Activated CD4-positive, CD25-positive, alpha-beta regulatory T cell treated with anti-CD3 and anti-CD28 coated beads, Interleukin-2, amount 50 U/mL, for 72 hours (primary cell): Measurements from ENCODE around the gene ROBO3.

Experiments used
- DNase-seq: peaks from one replicate; pipeline ENCODE4 v3.0.0; 2021

The ROBO3 gene

DNA sequence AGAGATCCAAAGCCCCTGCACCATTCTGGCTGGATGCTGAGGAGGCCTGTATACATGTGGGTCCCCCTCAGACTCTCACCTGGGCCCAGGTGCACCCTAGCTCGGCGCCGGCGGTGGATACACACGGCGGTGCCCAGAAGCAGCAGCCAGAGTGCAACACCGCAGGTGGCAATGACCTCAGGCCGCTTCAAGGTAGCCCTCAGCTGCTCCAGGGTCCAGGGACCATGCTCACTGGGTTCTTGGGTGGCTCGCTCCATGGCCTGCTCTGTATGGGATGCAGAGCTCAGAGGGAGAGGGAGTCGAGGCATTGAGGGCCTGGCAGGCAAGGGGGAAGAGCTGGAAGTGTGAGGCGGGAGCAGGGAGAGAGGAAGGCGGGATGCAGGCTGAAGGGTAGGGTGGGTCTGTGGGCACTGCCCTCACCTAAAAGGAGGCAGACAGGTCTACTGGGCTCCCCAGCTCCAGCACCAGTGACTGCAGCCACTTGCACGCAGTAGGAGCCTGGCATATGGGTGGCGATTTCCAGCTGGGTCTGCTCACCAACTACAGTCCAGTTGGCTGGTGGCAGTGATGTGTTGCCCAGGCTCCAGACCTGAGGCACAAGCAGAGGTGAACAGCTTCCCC, 28.7 kb downstream of the ROBO3 start:
- no peak for DNase-seq

DNA sequence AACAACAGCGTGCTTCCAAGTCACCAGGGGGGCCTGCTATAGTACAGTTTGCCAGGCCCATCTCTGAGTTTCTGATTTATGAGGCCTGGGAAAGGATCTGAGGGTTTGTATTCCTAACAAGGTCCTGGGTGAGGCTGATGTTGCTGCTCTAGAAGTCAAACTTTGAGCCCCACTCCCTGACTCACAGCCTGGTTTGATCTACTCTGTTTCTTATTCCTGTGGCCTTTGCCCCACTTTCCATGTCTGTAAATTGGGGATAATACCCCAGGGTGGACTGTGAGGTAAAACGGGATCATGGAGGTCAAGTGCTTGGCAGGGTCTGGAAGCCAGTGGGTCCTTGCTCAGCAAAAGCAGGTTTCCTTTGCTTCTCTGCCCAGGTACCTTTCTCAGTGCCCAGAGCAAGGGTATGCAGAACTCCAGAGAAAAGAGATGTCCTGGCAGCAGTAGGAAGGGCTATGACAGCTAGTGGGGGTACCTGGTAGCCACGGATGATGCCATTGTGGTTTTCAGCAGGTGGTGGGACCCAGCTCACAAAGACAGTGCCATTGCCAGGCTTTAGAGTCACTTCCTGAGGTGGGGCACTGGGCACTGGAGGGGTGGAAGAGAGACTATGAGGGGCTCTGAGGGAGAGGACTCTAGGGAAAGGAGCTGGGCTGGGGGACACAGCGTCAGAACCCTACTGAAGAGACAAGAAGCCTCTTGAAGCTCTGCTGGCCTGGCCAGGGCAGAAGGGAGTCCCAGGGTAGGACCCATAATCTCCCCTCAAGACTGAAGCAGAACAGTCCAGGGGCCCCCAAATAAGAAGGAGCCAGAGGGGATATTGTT, 29.6 kb downstream of the ROBO3 start:
- DNase-seq, result no peak

DNA sequence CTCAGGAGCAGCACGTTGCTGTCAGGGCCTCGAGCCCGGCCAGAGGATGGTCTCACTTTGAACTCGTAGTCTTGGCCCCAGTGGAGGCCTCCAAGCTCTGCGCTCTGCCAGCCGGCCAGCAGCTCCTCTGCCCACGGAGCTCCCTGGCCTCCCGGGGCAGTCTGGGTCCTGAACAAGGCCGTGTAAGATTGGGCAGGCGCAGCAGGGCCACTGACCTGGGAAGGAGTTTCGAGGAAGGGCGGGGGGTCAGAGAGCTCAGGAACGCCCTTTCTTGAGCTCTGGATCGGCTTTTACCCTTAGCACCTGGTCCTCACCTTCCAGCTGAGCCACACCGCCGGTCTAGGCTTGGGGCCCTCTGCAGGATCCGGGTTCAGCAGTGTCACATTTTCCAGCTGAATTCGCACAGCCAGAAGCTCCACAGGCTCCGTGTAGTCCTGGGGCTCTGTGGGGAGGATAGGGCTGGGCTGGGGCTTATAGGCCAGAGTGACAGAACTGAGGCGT, 30.3 kb downstream of the ROBO3 start:
- DNase-seq, result no peak

DNA sequence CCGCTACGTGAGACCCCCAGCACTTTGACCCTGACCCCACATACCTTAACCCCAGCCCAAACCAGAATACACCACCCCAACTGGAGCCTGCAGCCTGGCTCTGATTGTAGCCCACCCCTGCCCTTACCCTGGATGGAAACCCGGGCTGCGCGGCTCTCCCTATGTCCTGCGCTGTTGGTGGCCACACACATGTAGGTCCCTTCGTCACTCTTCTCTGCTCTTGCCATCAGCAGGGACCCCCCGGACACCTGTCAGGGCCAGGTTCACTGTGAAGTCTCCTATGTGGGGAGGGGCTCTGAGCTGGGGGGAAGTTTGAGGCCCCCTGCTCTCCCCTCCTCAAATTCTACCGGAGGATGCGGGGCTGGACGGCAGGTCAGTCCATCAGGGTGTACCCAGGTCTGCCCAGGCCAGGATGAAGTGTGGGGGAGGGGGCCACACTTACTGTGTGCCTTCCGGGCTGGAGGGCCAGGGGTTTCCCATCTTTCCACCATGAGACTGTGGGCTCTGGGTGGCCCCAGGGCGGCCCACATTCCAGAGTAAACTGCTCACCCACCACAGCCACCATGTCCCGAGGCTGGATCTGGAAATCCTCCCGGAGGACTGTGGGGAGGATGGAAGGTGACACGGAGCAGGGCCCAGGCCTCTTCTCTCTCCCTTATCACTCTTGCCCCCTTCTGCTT, 31.0 kb downstream of the ROBO3 start:
- DNase-seq, result no peak

DNA sequence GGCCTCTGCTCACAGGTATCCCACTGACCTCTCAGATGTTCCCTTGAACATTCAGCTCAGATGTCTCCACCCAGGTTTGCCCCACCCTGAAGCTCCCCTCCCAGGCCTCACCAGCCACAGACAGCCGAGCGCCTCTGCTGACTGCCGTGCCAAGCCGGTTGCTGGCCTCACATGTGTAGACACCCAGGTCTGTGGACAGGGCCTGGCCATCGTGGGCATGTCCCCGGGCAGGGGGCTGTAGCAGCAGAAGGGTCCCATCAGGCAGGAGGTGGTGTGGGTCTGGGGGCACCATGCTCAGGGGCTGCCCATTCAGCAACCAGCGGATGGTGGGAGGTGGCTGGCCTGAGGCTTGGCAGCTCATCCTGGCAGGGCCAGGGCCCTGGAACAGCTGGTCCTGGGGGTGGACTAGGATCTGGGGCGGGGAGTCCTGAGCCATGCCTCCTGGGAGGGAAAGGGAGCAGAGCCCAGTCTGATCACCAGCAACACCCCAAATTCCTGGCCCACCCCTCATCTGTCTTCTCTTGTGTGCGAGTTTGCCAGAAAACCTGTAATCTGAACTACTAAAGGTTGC, 31.7 kb downstream of the ROBO3 start:
- DNase-seq, result no peak

DNA sequence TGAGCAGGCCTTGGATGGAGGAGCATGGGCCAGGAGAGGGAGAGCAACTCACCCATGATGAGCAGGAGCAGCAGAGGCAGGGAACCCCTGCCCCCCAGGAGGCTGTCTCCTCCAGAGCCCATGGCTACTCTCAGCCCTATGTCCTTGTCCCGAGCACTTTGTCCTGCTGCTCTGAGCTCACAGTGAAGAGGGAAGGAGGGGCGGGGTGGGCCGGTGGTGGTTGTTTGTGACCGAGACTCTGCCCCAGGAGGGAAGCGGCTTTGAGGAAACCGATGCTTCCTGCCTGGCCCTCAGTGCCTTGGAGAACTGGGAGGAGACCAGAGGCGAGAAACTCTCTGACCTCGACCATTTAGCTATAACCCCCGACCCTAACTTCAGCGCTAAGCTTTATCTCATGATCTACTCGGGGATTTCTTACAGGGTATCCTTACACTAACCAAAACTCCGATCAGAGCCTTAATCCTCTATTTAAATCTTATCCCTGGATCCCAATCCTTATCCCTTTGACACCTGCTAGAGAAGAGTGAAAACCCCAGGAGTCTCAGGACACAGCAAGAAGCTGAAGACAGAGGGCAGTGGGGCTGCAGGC, 32.5 kb downstream of the ROBO3 start, which contains the start of gene ROBO4:
TSS of gene ROBO4 (minus strand) at position 192 of the 589 bp plus-strand sequence. CDS start at position 122, 70 bp downstream.
- no peak for DNase-seq

DNA sequence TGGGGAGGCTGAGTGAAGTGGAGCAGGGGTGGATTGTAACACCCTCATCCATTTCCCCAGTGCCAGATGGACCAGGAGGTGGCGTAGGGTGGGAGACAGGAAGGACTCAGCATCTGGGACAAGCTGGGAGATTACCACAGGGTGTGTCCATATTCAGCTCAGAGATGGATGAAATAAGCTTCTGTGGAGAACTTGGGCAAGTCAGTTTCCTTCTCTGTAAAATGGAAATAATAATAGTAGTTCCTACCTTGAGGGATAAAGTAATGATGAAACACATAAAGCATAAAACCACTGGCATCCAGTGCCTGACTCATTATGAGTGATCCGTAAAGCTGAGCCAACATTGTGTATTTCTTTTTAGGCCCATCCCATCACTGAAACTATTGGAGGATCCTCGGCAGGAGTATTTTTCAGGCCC, 33.0 kb downstream of the ROBO3 start:
- no peak for DNase-seq

DNA sequence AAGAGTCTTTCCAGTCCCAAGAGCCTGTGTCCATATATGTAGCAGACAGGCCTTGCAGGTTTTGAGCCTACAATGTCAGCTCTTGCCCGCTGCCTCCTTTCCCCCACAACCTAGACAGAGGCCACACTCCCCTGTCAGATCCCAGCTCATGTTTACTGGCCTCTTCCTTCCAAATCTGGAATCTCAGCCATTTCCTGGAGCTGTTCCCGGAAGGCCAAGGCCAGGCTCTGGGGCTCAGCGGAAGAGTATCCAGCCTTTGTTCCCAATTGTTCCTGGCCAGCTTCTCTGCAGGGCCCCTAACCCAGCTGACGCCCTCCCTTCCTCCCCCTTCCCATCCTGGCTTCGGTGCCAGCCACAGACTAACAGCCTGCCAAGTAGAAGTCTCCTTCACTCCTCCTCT, 33.5 kb downstream of the ROBO3 start:
- no peak for DNase-seq

DNA sequence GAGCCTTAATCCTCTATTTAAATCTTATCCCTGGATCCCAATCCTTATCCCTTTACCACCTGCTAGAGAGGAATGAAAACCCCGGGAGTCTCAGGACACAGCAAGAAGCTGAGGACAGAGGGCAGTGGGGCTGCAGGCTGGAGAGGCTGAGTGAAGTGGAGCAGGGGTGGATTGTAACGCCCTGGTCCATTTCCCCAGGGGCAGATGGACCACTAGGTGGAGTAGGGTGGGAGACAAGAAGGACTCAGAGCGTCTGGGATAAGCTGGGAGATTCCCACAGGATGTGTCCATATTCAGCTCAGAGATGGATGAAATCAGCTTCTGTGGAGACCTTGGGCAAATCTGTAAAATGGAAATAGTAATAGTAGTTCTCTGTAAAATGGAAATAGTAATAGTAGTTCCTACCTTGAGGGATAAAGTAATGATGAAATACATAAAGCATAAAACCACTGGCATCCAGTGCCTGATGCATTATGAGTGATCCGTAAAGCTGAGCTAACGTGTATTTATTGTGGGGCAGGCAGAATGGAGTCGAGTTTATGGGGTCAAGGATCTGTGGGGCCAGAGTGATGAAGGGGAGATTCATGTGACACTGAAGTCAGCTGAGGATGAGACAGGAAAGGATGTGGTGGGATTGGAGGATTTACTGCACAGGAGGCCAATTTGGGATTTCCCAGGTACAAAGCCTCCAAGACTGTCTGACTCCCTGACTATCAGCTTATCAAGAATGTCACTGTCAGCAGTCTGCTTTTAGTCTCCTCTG, 34.3 kb downstream of the ROBO3 start:
- DNase-seq, result no peak

DNA sequence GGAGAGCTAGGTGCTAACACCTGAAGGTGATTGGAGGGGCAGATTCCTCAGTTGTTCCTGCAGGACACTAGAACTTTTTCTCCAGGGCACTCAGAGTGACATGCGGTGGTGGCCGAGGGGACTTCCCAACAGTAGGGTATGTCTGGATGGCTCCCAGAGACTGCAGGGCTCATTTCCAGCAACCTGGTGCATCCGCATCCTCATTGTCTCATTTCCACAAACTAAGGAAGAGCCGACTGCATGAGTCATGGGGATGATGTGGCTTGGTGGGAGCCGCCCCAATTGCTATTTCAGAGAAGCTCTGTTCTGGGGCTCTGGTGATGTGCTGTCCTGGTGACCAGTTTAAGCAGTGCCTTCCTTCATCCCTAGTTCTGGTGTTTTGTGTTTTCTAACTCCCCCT, 35.2 kb downstream of the ROBO3 start:
- DNase-seq, result no peak

DNA sequence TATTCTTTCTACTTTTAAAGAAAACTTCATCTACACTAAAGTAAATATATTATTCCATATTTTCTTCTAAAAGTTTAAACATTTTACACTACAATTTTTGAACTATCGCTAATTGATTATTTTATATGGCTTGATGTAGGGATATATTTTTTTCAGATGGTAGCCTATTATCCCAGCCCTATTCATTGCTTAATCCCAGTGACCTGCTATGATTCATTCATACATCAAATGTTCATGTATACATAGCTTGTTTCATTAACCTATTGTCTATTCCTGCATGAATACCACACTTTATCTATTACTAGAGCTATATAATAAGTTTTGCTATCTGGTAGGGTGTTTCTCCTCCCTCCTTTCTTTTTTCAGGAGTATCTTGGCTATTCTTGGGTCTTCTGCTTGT, 37.4 kb downstream of the ROBO3 start:
- DNase-seq, result no peak

DNA sequence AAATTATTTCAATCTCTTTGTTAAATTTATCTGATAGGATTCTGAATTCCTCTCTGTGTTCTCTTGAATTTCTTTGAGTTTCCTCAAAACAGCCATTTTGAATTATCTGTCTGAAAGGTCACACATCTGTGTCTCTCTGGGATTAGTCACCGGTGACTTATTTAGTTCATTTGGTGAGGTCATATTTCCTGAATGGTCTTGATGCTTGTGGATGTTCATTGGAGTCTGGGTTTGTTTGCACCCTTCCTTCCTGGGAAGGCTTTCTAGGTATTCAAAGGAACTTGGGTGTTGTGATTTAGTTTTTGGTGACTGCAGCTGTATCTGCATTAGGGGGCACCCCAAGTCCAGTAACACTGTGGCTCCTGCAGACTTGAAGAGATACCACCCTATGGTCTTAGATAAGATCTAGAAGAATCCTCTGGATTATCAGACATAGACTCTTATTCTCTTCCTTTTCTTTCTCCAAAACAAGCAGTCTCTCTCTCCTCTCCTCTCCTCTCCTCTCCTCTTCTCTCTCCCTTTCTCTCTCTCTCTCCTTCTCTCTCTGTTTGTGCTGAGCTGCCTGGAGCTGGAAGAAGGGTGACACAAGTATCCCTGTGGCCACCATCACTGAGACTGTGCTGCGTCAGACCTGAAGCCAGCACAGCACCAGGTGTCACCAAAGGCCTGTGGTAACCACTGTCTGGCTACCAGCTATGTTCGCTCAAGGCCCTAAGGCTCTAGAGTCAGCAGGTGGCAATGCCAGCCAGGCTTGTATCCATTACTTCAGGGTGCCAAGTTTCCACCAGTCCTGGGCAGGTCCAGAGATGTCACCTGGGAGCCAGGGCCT, 50.5 kb downstream of the ROBO3 start:
- DNase-seq, result no peak

DNA sequence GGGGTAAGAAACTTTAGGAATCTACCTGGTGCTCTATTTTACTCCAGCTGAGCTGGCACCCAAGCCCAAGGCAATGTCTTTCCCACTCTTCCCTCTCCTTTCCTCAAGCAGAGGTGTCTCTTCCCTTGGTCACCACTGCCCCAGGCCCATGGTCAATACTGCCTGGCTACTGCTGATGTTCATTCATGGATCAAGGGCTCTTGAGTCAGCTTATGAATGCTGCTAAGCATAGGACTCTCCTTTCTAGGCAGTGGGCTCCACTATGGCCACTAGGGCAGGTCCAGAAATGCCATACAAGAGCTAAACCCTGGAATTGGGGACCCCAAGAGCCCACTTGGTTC, 51.1 kb downstream of the ROBO3 start:
- DNase-seq, result no peak

DNA sequence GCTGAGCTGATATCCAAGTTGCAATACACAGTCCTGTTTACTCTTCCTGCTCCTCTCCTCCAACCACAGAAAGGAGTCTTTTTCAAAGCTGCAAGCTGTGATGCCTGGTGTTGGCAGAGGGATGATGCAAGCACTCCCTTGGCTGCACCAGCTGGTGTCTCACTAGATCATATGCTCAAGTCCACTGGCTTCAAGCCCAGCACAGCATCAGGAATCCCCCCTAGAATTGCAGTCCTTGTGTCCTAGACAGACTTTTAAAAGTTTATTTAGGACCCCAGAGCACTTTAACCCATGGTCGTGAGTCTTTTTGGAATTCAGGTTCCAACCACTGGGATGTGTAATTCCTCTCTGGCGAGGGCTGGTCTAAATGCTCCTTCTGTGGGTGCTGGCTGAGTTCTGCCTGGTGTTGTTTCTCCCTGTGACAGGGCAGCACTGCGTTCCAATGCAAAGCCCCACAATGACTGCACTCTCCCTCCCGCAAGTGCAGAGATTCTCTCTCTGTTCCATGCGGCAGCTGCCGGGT, 51.9 kb downstream of the ROBO3 start:
- DNase-seq, result no peak

DNA sequence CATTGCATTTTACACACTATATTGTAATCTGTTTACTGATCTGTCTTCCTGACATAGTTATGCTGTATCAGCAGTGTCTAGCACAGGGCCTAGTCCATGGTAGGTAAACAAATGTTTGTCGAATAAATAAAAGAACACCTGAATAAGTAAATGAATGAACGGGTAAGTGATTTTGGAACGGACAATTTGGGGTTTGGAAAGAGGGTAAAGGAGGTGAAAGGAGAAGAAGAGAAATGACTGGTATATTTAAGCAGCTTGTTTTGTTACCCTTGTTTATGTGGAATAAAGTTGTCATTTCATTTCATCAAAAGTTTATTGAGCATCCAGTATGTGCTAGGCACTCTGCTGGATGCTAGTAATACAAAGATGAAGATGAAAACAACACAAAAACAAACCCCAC, 53.7 kb downstream of the ROBO3 start, which contains the start of gene HEPN1:
TSS of gene HEPN1 (plus strand) at position 301 of the 400 bp plus-strand sequence.
- DNase-seq, result no peak

DNA sequence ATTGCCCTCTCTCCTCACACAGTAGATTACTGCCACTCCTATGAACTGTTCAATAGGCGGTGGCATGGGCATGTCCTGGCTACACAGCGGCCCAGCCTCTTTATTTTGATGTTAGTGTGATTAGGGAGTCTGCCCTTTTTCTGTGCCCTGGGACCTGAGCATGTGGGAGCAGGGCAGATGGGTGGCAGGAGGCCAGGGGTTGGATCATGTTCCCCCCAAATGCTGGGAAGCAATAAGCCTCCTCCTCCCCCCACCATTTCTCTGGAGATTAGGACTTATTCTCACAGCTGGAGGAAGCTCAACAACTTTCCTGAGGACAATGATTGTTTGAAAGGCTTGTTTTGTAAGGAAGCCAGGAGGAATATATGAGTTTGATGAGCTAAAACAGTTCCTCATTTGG, 54.7 kb downstream of the ROBO3 start:
- no peak for DNase-seq

DNA sequence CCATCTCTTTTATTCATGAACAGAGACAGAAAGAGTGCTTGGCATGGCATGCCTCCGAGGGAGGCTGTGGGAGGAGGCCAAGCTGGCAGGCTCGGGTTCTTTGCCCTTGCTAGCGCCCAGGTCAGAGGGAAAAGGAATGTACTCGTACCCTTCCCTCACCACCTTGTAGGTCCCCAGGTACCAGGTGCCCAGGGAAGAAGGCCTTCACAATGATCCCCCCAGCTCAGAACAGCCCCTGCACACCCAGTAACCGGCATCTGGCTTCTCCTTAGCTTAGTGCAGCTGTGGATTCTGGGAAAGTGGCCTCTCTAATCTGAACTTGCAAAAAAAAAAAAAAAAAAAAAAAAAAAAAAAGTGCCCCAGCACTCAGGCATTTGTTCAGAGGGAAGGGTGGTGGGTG, 55.1 kb downstream of the ROBO3 start:
- DNase-seq, result no peak

DNA sequence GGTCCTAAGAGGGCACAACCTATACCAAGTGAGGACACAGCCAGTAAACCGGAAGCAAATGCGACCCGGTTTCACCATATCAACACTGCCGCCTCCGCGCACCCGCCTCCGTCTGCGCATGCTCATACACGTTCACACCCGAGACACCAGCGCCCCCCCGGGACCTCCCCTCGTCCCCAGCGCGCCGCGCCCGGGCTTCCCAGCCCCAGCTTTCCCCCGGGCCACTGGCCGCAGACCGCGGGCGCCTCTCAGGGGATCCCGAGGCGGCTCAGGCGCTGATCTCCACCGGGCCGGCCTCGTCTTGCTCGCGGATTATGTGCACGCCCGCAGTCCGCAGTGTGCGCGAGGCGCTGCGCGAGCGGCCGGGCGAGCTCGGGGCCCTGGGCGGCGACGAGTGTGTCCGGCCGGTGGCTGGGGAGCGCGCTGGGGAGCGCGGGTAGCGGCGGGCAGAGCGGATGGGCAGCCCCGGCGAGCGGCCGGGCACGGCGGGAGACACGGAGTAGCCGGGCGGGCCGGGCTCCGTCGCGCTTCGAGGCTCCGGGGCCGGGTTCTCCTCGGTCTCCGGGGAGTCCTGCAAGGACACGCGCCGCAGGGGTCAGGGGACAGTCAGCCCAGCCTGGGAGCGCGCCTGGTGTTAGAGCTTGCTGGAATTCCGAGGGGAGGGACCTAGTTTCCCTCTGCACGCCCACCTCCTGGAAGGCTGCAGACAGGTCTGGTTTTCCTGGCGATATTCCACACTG, 55.8 kb downstream of the ROBO3 start:
- peak; percentile 74 for DNase-seq

DNA sequence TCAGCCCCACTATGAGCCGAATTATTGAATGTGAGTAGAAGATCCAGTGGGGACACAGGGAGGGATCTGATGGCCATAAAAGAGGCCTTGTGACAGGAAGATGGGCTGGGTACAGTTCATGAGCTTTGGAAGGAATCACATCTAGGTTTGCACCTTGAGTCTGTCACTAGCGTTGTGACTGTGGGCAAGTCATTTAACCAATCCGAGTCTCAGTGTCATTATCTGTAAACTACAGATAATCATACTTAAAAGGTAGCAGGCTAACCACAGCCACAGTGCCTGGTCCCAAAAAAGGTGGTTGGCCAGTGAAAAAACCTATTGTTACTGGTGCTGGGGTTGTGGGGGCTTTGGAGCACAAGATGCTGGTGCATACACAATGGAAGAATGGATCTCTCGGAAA, 57.6 kb downstream of the ROBO3 start:
- no peak for DNase-seq

DNA sequence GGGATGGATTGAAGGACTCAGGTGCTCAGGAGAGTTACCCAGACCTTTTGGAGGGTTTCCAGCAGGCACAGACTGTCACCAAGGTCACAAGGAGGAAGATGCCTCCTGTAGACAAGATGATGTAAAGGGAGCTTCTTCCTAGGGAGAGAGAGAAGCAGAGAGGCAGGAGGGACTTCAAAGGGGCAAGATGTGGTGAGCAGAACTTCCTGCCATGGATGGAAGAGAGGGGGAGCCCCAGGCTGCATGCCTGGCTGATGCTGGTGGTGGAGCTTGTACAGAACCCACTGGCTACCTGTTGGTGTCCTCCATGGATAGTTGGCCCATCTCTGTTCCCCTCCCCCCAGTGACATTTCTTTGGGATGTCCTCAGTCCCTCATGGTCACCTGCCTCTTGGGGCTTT, 58.1 kb downstream of the ROBO3 start:
- DNase-seq, result no peak
